Naive thymus-derived CD8-positive, alpha-beta T cell (primary cell): Measurements from ENCODE around the gene F12. TPM values are rescaled to one million over a fixed set of nuclear protein-coding genes. Genes with fewer than 3 reads are reported as not detected.

ENCODE experiments used
- ATAC-seq, 2 donors: fragments of 150-1000 bp; cut with Tn5 transposase in 1 of 2; sonication (Bioruptor Pico), chemical (Tn5 transposase) in 1 of 2; 1 replicate in 1 of 2; 2 replicates in 1 of 2; pipeline ENCODE4 v1.10.0; 2021; ENCODE audit warnings: mild to moderate bottlenecking in 2 of 2, moderate library complexity in 2 of 2
- POLR2A ChIA-PET: fragments of 350-600 bp; sonication (Branson Sonifier 250); formaldehyde crosslinking; loops from one replicate; lab custom pipeline; 2021; ENCODE audit warnings: antibody characterized with exemption; lab: Charles Lee
- DNase-seq, 10 donors: peaks; one replicate each; pipeline versions ENCODE4 v3.0.0 to v3.0.0-alpha.2; 2020 to 2022
- H3K27ac Mint-ChIP-seq, 10 donors: one replicate each; pipeline ENCODE4 v1.8.0; 2020 to 2022; ENCODE audit warnings: mild to moderate bottlenecking in 10 of 10, mixed read lengths in 10 of 10, moderate library complexity in 4 of 10, inconsistent platforms in 1 of 10
- H3K27me3 Mint-ChIP-seq, 5 donors: one replicate each; pipeline ENCODE4 v1.8.0; 2021 to 2022; ENCODE audit warnings: mixed read lengths in 5 of 5
- H3K36me3 Mint-ChIP-seq, 3 donors: one replicate each; pipeline ENCODE4 v1.8.0; 2020 to 2022; ENCODE audit warnings: mixed read lengths in 3 of 3, mild to moderate bottlenecking in 2 of 3, inconsistent platforms in 1 of 3
- H3K4me1 Mint-ChIP-seq, 4 donors: one replicate each; pipeline ENCODE4 v1.8.0; 2021 to 2022; ENCODE audit warnings: mixed read lengths in 4 of 4
- H3K4me3 Mint-ChIP-seq, 10 donors: one replicate each; pipeline ENCODE4 v1.8.0; 2020 to 2022; ENCODE audit warnings: mild to moderate bottlenecking in 10 of 10, mixed read lengths in 10 of 10, moderate library complexity in 6 of 10, inconsistent platforms in 1 of 10
- H3K9me3 Mint-ChIP-seq, 9 donors: one replicate each; pipeline ENCODE4 v1.8.0; 2020 to 2022; ENCODE audit warnings: mixed read lengths in 9 of 9, mild to moderate bottlenecking in 3 of 9, inconsistent platforms in 1 of 9, moderate library complexity in 1 of 9
- polyA plus RNA-seq, 3 donors: library from polyadenylated mRNA; unstranded; fragments of 300-500 nt; fragmentation: Illumina TruSeq; gene quantifications; one replicate each; pipeline ENCODE4 v1.2.3, GENCODE V29; 2021
- total RNA-seq, 8 experiments: library from RNA in 2 of 8; stranded (reverse) in 2 of 8; gene quantifications; one replicate each; pipeline ENCODE4 v1.2.3 and lab custom pipeline; 2021 to 2026

F12 gene
- total and polyA plus RNA-seq, 5 experiments from 2014 or later = 0.21 to 0.26 (median 0.25) TPM; not detected in 2

GRCh38 chr5:177389241-177390169, 19.9 kb downstream of the F12 start:
- Mint-ChIP-seq H3K27me3 (peaks cover 0 to 4% (median 0%) of the 10 kb centered on the region in 5 donors), H3K4me1 (peaks cover 25 to 55% (median 47%) of the 10 kb centered on the region in 4 donors), H3K9me3 (no peaks in the 10 kb centered on the region), H3K36me3 (no peaks in the 10 kb centered on the region), H3K27ac (peak overlapping the region; percentile 77 to 94 (median 84)), H3K4me3 (peak overlapping the region; percentile 20 to 76 (median 55))
- ATAC-seq (peak; percentile 76 to 77), DNase-seq (peak in 6 of 10 donors; percentile 31 to 55 (median 46))
- POLR2A ChIA-PET = interaction anchor here (0.7 to 4.0 kb wide), 17 partner anchors 11 to 276 kb away, joined by 3 to 87 read pairs (median 9); partner anchors contain the start of genes GRK6, PDLIM7, PRR7 and RGS14

- Mint-ChIP-seq H3K27me3 (peaks cover 0 to 4% (median 0%) of the 10 kb centered on the region in 5 donors), H3K36me3 (no peaks in the 10 kb centered on the region), H3K27ac (peak overlapping the region in 9 of 10 donors; percentile 19 to 94 (median 68)), H3K4me1 (peaks cover 25 to 54% (median 49%) of the 10 kb centered on the region in 4 donors), H3K4me3 (peak overlapping the region in 5 of 10 donors; percentile 39 to 74 (median 57)), H3K9me3 (no peaks in the 10 kb centered on the region)
- POLR2A ChIA-PET = interaction anchor here (0.7 to 4.0 kb wide), 5 partner anchors 10 to 76 kb away, joined by 3 to 87 read pairs (median 29); partner anchors contain the start of gene PRR7
- ATAC-seq = no peak
- no peak for DNase-seq
Measured at GRCh38 chr5:177388521-177389052, 20.8 kb downstream of the F12 start.

DNA sequence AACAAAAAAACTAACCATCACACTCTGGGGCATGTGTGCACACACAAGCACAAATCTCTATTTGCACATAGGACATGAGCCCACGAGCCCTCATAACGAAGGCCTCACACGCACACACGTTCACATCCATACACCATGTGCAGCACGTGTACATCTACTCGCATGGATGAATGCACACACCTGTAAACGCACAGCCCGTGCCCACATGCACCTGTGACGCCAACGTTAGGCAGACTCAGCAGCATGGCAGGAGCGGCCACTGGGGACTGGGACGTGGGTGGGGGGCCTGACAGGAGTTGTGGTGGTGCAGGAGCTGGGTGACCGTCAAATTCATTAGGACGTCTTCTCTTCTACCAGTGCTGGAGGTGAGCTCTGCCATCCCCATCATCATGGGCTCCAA, 22.0 kb downstream of the F12 start:
- H3K27ac Mint-ChIP-seq = no peak overlapping the region
- H3K4me1 Mint-ChIP-seq = peaks cover 27 to 62% (median 56%) of the 10 kb centered on the region in 4 donors
- no peak for ATAC-seq
- POLR2A ChIA-PET = interaction anchor here (1.0 to 4.0 kb wide), 4 partner anchors 9 to 110 kb away, joined by 3 to 87 read pairs (median 10); partner anchors contain the start of gene PDLIM7
- H3K9me3 Mint-ChIP-seq = no peaks in the 10 kb centered on the region
- H3K4me3 Mint-ChIP-seq = no peak overlapping the region
- DNase-seq = no peak
- peaks cover 0 to 4% (median 0%) of the 10 kb centered on the region in 5 donors for H3K27me3 Mint-ChIP-seq
- no peaks in the 10 kb centered on the region for H3K36me3 Mint-ChIP-seq

GRCh38 chr5:177386542-177386941, 22.8 kb downstream of the F12 start:
- Mint-ChIP-seq H3K36me3 (no peaks in the 10 kb centered on the region), H3K4me3 (no peak overlapping the region), H3K27ac (peak overlapping the region in 1 of 10 donors; percentile 11), H3K4me1 (peaks cover 29 to 67% (median 59%) of the 10 kb centered on the region in 4 donors), H3K27me3 (peaks cover 0 to 4% (median 0%) of the 10 kb centered on the region in 5 donors), H3K9me3 (no peaks in the 10 kb centered on the region)
- ATAC-seq (no peak), DNase-seq (no peak)
- POLR2A ChIA-PET = interaction anchor here (1.0 to 2.3 kb wide), 4 partner anchors 11 to 111 kb away, joined by 3 to 5 read pairs (median 4); partner anchors contain the start of genes PDLIM7 and RGS14

GRCh38 chr5:177385720-177386119, 23.6 kb downstream of the F12 start:
- Mint-ChIP-seq H3K36me3 (no peaks in the 10 kb centered on the region), H3K4me3 (peak overlapping the region in 2 of 10 donors; percentile 3 to 42), H3K4me1 (peaks cover 24 to 64% (median 55%) of the 10 kb centered on the region in 4 donors), H3K9me3 (no peaks in the 10 kb centered on the region), H3K27me3 (peaks cover 0 to 4% (median 0%) of the 10 kb centered on the region in 5 donors), H3K27ac (peak overlapping the region in 1 of 10 donors; percentile 80)
- no peak for ATAC-seq
- no peak for DNase-seq
- POLR2A ChIA-PET = interaction anchor here (0.6 to 5.5 kb wide), 4 partner anchors 10 to 149 kb away, joined by 3 to 66 read pairs (median 4); partner anchors contain the start of gene RGS14

DNA sequence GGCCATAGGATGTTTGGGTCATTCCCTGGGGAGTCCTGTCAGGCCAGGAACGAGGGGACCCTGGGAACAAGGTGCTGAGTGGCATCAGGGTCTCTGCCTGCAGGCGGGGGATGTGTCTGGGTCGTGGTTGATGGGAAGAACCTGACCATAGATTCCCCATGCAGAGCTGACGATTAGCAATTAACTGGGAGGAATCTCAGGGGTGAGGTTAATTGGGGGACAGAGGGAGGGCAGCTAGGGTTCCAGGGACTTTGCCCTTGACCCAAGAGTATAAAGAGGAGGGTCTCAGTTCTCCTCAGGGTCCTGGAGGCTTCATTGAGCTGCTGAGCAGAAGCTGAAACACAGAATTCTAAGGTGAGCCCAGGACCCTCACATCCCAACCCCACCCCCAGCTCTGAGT, 25.2 kb downstream of the F12 start, which contains the start of gene SLC34A1:
Gene SLC34A1 (plus strand): TSS at position 301 of the 400 bp plus-strand sequence. CDS start 1,308 bp downstream, outside the sequence.
- Mint-ChIP-seq H3K9me3 (no peaks in the 10 kb centered on the region), H3K36me3 (no peaks in the 10 kb centered on the region), H3K27ac (peak within 1 kb of the TSS in 8 of 10 donors; percentile 15 to 80 (median 42)), H3K27me3 (peaks cover 0 to 2% (median 0%) of the 10 kb centered on the region in 5 donors), H3K4me1 (peaks cover 25 to 57% (median 48%) of the 10 kb centered on the region in 4 donors), H3K4me3 (peak within 1 kb of the TSS in 2 of 10 donors; percentile 3 to 40)
- POLR2A ChIA-PET = interaction anchor here (0.5 to 5.5 kb wide), 6 partner anchors 13 to 75 kb away, joined by 3 to 66 read pairs (median 3); partner anchors contain the start of gene LMAN2
- ATAC-seq (no peak), DNase-seq (no peak)

DNA sequence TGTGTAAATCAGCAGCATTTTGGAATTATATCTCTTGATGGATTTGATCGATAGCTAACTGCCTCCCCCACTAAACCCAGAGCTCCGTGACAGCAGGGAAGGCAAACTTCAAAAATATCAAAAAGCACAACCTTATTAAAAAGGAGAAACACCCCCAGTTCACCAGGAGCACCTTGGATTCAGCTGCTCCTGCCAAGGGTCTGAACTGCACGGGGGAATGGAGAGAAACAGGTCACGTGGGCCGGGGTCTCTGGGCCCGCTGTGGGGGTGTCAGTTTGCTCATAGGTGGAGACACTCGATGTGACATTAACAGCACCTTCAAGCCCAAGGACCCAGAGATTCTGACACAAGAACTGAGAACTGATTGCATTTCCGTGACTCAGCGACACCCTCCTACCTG, 26.2 kb downstream of the F12 start:
- POLR2A ChIA-PET = interaction anchor here (0.6 to 5.5 kb wide), 7 partner anchors 12 to 831 kb away, joined by 3 to 66 read pairs (median 5); partner anchors contain the start of gene LMAN2
- no peak overlapping the region for H3K4me3 Mint-ChIP-seq
- no peak overlapping the region for H3K27ac Mint-ChIP-seq
- no peaks in the 10 kb centered on the region for H3K36me3 Mint-ChIP-seq
- no peaks in the 10 kb centered on the region for H3K9me3 Mint-ChIP-seq
- H3K27me3 Mint-ChIP-seq = no peaks in the 10 kb centered on the region
- DNase-seq (no peak), ATAC-seq (no peak)
- H3K4me1 Mint-ChIP-seq = peaks cover 20 to 50% (median 40%) of the 10 kb centered on the region in 4 donors

DNA sequence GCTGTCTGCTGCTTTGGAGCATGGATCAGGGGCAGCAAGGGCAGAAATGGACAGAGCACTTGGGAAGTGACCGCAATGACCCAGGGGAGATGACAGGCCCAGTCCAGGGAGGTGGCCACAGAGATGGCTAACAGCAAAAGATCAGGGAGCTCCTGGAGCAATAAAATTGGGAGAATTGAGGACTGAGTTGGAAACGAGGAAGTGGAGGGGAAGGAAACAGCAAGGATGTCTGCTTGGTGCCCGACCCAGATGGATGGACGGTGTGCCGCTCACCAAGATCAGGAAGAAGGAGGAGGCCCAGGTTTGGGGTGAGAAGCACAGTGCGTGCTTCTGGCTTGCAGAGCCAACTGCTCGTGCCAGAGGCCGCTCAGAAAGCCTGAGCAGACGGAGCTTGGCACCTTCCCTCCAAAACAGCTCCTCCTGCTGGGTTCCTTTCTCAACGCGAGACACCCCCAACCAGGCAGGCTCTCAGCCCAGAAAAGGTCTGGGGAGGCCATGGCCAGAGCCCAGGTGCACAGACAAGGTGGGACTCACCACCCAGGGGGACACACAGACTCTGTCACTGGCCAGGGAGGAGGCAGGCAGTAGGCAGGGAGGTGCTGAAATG, 26.8 kb downstream of the F12 start:
- Mint-ChIP-seq H3K4me1 (peaks cover 20 to 53% (median 37%) of the 10 kb centered on the region in 4 donors), H3K4me3 (peak overlapping the region in 4 of 10 donors; percentile 27 to 47 (median 32)), H3K36me3 (no peaks in the 10 kb centered on the region), H3K9me3 (no peaks in the 10 kb centered on the region), H3K27ac (peak overlapping the region in 9 of 10 donors; percentile 35 to 84 (median 73)), H3K27me3 (no peaks in the 10 kb centered on the region)
- ATAC-seq = peak; percentile 76 to 97
- POLR2A ChIA-PET = interaction anchor here (0.7 to 5.5 kb wide), 8 partner anchors 11 to 115 kb away, joined by 3 to 66 read pairs (median 4); partner anchors contain the start of genes GRK6, LMAN2 and PDLIM7
- DNase-seq = peak in 7 of 10 donors; percentile 27 to 73 (median 38)

- Mint-ChIP-seq H3K9me3 (no peaks in the 10 kb centered on the region), H3K4me3 (no peak overlapping the region), H3K4me1 (peaks cover 23 to 61% (median 40%) of the 10 kb centered on the region in 4 donors), H3K27ac (no peak overlapping the region), H3K27me3 (no peaks in the 10 kb centered on the region), H3K36me3 (no peaks in the 10 kb centered on the region)
- DNase-seq (no peak), ATAC-seq (no peak)
- POLR2A ChIA-PET = interaction anchor here (1.4 to 5.5 kb wide), 2 partner anchors 9 to 22 kb away, joined by 3 to 66 read pairs; no protein-coding TSS in a partner anchor
Measured at GRCh38 chr5:177380805-177381126, 28.6 kb downstream of the F12 start.

DNA sequence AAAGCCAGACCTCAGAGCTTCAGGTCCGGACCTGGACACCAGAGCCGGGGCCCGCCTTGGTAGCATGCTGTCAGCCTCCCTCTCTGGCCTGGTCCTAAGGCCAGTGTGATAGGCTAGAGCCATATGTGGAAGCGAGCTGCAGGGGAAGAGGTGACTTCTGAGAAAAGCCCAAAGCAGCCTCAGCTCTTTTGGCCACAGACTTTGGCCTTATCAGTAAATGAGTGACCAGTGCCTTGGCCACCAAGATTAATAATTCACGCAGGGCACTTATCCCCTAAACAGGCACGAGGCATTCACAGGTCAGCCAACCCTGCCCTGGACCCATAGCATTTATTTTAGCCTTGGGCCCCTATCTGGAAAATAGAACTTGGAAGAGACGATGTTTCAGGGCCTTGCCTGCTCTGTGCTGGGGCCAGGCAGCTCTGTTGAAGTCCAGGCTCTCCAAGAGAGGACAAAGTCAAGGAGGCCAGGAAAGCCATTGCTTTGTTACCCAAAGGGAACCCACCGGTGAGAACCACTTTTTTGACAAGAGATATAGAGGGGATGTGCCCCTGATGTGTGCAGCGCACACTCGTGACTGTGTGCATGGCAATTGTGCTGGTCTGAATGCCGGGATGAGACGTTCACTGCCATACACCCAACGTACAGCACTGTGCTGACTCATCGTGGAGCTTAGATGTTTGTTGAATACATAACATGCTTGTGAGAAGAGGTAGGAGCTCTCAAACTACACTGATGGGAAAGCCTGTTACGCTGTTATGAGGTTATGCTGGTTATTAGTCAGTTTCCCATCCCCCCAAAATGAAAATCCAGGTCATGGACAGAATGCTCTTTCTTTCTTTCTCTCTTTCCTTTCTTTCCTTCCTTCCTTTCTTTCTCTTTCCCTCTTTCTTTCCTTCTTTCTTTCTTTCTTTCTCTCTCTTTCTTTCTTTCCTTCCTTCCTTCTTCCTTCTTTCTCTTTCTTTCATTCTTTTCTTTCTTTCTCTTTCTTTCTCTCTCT, 30.2 kb downstream of the F12 start:
- H3K4me3 Mint-ChIP-seq = peak overlapping the region in 1 of 10 donors; percentile 6
- H3K27me3 Mint-ChIP-seq = no peaks in the 10 kb centered on the region
- POLR2A ChIA-PET = interaction anchor here (0.6 to 2.0 kb wide), 10 partner anchors 9 to 98 kb away, joined by 3 to 14 read pairs (median 5); partner anchors contain the start of genes GRK6, LMAN2 and PFN3
- no peak for ATAC-seq
- H3K27ac Mint-ChIP-seq = peak overlapping the region in 7 of 10 donors; percentile 27 to 91 (median 38)
- no peaks in the 10 kb centered on the region for H3K9me3 Mint-ChIP-seq
- no peak for DNase-seq
- peaks cover 24 to 67% (median 46%) of the 10 kb centered on the region in 4 donors for H3K4me1 Mint-ChIP-seq
- H3K36me3 Mint-ChIP-seq = peaks cover 0 to 1% (median 0%) of the 10 kb centered on the region in 3 donors
